ENCODE measurements around the gene PHKA2.

DNA sequence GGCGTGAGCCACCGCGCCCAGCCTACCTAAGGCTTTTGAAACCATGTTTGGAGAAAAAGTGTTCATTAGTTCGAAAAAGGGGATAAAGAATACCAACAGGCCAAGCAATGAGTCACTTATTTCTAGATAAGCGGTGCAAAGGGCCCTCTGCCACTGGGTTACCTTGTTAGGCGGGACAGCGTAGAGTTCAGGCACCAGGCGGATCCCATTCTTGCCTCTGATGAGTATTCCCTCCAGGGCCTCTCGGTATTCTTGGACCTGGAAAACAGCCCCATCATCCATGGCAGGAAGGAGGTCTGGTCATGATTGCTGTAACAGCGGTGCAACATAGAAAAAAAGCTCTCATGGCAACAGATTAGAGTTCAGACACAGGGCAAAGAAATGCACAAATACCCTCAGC, 48.0 kb downstream of the PHKA2 start:
- TF ChIP-seq, protein P1, sequence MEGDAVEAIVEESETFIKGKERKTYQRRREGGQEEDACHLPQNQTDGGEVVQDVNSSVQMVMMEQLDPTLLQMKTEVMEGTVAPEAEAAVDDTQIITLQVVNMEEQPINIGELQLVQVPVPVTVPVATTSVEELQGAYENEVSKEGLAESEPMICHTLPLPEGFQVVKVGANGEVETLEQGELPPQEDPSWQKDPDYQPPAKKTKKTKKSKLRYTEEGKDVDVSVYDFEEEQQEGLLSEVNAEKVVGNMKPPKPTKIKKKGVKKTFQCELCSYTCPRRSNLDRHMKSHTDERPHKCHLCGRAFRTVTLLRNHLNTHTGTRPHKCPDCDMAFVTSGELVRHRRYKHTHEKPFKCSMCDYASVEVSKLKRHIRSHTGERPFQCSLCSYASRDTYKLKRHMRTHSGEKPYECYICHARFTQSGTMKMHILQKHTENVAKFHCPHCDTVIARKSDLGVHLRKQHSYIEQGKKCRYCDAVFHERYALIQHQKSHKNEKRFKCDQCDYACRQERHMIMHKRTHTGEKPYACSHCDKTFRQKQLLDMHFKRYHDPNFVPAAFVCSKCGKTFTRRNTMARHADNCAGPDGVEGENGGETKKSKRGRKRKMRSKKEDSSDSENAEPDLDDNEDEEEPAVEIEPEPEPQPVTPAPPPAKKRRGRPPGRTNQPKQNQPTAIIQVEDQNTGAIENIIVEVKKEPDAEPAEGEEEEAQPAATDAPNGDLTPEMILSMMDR (IDR thresholded peaks at IDR 0.05; ENCODE audit: low read depth, low read length) = no peak
- TF ChIP-seq EZH2phosphoT487 (IDR thresholded peaks at IDR 0.05; ENCODE audit: low read depth) = no peak

All from OCI-LY3 (cell line).